HEK293T (cell line): ENCODE results near the gene TPR.

ENCODE experiments used
- ARNT ChIP-seq: fragments of 450-650 bp; IDR thresholded peaks from 2 replicates; pipeline ENCODE4 v1.6.1; 2017; ENCODE audit warnings: mild to moderate bottlenecking
- CTBP1 ChIP-seq: fragments of 450-650 bp; IDR thresholded peaks from 2 replicates; pipeline ENCODE4 v1.6.1; 2016; ENCODE audit warnings: borderline replicate concordance
- FOXA1 ChIP-seq: fragments of 450-650 bp; IDR thresholded peaks from 2 replicates; pipeline ENCODE4 v1.6.1; 2016; ENCODE audit warnings: mild to moderate bottlenecking
- FOXM1 ChIP-seq: fragments of 450-650 bp; IDR thresholded peaks from 2 replicates; pipeline ENCODE4 v1.6.1; 2017; ENCODE audit warnings: mild to moderate bottlenecking, borderline replicate concordance
- L3MBTL2 ChIP-seq: fragments of 450-650 bp; conservative IDR thresholded peaks from 2 replicates; pipeline ENCODE4 v1.6.1; 2016; ENCODE audit warnings: mild to moderate bottlenecking
- SP1 ChIP-seq: fragments of 450-650 bp; IDR thresholded peaks from 2 replicates; pipeline ENCODE4 v1.6.1; 2017
- SUZ12 ChIP-seq: fragments of 450-650 bp; IDR thresholded peaks from 2 replicates; pipeline ENCODE4 v1.6.1; 2016; ENCODE audit warnings: mild to moderate bottlenecking
- ZNF384 ChIP-seq: fragments of 450-650 bp; IDR thresholded peaks from 2 replicates; pipeline ENCODE4 v1.6.1; 2016
- TF ChIP-seq, protein P1 (sequence below): fragments of 450-650 bp; IDR thresholded peaks from 2 replicates; pipeline ENCODE4 v1.6.1; 2016

DNA sequence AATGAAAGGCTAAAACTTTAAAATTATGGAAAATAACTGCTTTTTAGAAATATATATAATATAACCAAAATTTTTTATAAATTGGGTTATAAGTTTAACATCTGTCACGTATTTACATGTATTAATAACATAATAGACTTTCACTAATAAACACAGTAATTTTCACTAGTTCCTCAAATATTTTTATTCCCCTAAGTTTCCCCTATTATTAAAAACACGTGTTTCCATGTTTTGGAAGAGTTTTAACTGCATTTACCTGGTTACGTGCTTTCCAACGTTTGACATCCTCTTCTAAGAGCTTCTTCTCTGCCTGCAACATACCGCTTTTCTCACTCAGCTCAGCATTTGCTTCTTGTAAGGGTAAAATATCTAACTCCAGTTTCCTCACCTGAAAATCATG, 34.3 kb downstream of the TPR start:
- no peak for TF ChIP-seq L3MBTL2
- no peak for TF ChIP-seq SUZ12
- TF ChIP-seq ARNT: no peak
- no peak for TF ChIP-seq FOXA1
- no peak for TF ChIP-seq FOXM1
- TF ChIP-seq ZNF384: no peak
- no peak for TF ChIP-seq SP1
- TF ChIP-seq CTBP1: no peak
- TF ChIP-seq, protein P1, sequence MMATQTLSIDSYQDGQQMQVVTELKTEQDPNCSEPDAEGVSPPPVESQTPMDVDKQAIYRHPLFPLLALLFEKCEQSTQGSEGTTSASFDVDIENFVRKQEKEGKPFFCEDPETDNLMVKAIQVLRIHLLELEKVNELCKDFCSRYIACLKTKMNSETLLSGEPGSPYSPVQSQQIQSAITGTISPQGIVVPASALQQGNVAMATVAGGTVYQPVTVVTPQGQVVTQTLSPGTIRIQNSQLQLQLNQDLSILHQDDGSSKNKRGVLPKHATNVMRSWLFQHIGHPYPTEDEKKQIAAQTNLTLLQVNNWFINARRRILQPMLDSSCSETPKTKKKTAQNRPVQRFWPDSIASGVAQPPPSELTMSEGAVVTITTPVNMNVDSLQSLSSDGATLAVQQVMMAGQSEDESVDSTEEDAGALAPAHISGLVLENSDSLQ: no peak
